Measurements from ENCODE around the gene SF3B5. TPM values are rescaled to one million over a fixed set of nuclear protein-coding genes. Genes with fewer than 3 reads are reported as not detected.

The SF3B5 gene
- polyA plus RNA-seq, 3 donors = 271 to 445 (median 355) TPM

- Histone ChIP-seq H3K27me3 (ENCODE audit: control insufficient read depth in 2 of 2, insufficient read depth in 2 of 2, low read length in 2 of 2) (no peaks in the 10 kb centered on the region), H3K4me1 (ENCODE audit: control insufficient read depth in 1 of 2, insufficient read depth in 2 of 2, low read length in 2 of 2) (peaks cover 31 to 38% of the 10 kb centered on the region in 2 donors), H3K4me2 (replicated peaks; ENCODE audit: extremely low read depth, low read length, poor library complexity, severe bottlenecking) (peak overlapping the region; percentile 89), H3K4me3 (replicated peaks in 1 of 3; ENCODE audit: low read depth in 2 of 3, low read length in 3 of 3) (peak overlapping the region; percentile 66 to 91 (median 84)), H3K27ac (ENCODE audit: low read depth in 1 of 2, low read length in 2 of 2) (peak overlapping the region; percentile 71 to 97), H3K9ac (ENCODE audit: insufficient read depth, low read length, poor library complexity, severe bottlenecking) (peak overlapping the region; percentile 99), H3K36me3 (replicated peaks in 1 of 2; ENCODE audit: control insufficient read depth in 1 of 2, insufficient read depth in 2 of 2, low read length in 2 of 2) (no peaks in the 10 kb centered on the region), H2AFZ (ENCODE audit: insufficient read depth, low read depth, low read length, poor library complexity, severe bottlenecking) (peak overlapping the region; percentile 81), H3K9me3 (replicated peaks in 1 of 2; ENCODE audit: control insufficient read depth in 1 of 2, insufficient read depth in 1 of 2, low read length in 2 of 2) (no peaks in the 10 kb centered on the region), H3K79me2 (ENCODE audit: insufficient read depth, low read length) (peaks cover 26% of the 10 kb centered on the region), H4K20me1 (ENCODE audit: insufficient read depth, low read length) (no peaks in the 10 kb centered on the region)
- intact Hi-C loops (cut with micrococcal nuclease) = no loop called here
- Mint-ChIP-seq H3K27me3 (ENCODE audit: low read depth in 3 of 3) (no peaks in the 10 kb centered on the region), H3K9me3 (peaks cover 0 to 3% (median 0%) of the 10 kb centered on the region in 7 donors), H3K4me1 (peaks cover 42% of the 10 kb centered on the region), H3K27ac (peak overlapping the region; percentile 89 to 95 (median 91)), H3K4me3 (peak overlapping the region; percentile 91 to 93), H3K36me3 (peaks cover 0 to 2% of the 10 kb centered on the region in 2 donors)
- 0% methylated on average over 72 of the region's 72 CpGs for WGBS (ENCODE audit: insufficient coverage)
- peak; percentile 90 to 93 (median 91) for DNase-seq
- TF ChIP-seq CTCF (IDR thresholded peaks at IDR 0.05) = peak; percentile 31
These were observed 31.5 kb downstream of the SF3B5 start for GRCh38 chr6:144063744-144064401.

DNA sequence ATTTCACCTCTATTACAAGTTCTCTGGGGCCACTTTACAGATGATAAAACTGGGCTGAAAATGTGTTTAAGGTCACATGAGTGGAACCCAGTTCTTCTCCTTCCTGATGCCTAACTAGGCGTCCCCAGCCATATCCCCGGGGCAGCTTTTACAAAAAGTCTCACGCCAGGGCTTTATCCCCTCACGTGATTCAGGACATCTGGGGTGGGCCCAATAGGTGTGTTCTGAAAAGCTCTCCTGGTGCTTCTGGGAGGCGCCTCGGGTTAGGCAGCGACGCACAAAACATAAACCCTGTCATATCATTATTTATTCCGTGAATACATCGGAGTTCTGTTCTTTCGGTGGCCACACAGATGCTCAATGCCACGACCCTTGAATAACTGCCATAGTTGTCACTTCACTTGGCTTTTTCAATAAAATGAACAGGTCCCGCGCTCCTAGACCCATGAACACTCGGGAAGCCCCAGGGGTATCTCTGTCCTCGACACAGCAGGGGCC is 32.1 kb downstream of the SF3B5 start:
- no peaks in the 10 kb centered on the region for H3K9me3 ChIP-seq (replicated peaks in 1 of 2; ENCODE audit: control insufficient read depth in 1 of 2, insufficient read depth in 1 of 2, low read length in 2 of 2)
- peak overlapping the region; percentile 91 to 93 for H3K4me3 Mint-ChIP-seq
- peak overlapping the region; percentile 99 for H3K9ac ChIP-seq (ENCODE audit: insufficient read depth, low read length, poor library complexity, severe bottlenecking)

More for the DNA sequence above, 32.1 kb downstream of the SF3B5 start:
- H3K4me1 Mint-ChIP-seq = peaks cover 42% of the 10 kb centered on the region
- peaks cover 31 to 38% of the 10 kb centered on the region in 2 donors for H3K4me1 ChIP-seq (ENCODE audit: control insufficient read depth in 1 of 2, insufficient read depth in 2 of 2, low read length in 2 of 2)
- no peaks in the 10 kb centered on the region for H3K36me3 ChIP-seq (replicated peaks in 1 of 2; ENCODE audit: control insufficient read depth in 1 of 2, insufficient read depth in 2 of 2, low read length in 2 of 2)
- no peaks in the 10 kb centered on the region for H3K27me3 ChIP-seq (ENCODE audit: control insufficient read depth in 2 of 2, insufficient read depth in 2 of 2, low read length in 2 of 2)
- DNase-seq = no peak
- H4K20me1 ChIP-seq (ENCODE audit: insufficient read depth, low read length) = no peaks in the 10 kb centered on the region
- peaks cover 27% of the 10 kb centered on the region for H3K79me2 ChIP-seq (ENCODE audit: insufficient read depth, low read length)
- H3K27ac ChIP-seq (ENCODE audit: low read depth in 1 of 2, low read length in 2 of 2) = peak overlapping the region; percentile 71 to 97
- intact Hi-C loops (cut with micrococcal nuclease) = no loop called here
- no peak for TF ChIP-seq CTCF (IDR thresholded peaks at IDR 0.05)
- H3K27ac Mint-ChIP-seq = peak overlapping the region; percentile 89 to 95 (median 91)
- H2AFZ ChIP-seq (ENCODE audit: insufficient read depth, low read depth, low read length, poor library complexity, severe bottlenecking) = peak overlapping the region; percentile 69
- peaks cover 0 to 2% of the 10 kb centered on the region in 2 donors for H3K36me3 Mint-ChIP-seq
- no peaks in the 10 kb centered on the region for H3K27me3 Mint-ChIP-seq (ENCODE audit: low read depth in 3 of 3)
- peaks cover 0 to 3% (median 0%) of the 10 kb centered on the region in 7 donors for H3K9me3 Mint-ChIP-seq
- H3K4me2 ChIP-seq (replicated peaks; ENCODE audit: extremely low read depth, low read length, poor library complexity, severe bottlenecking) = peak overlapping the region; percentile 89
- under 1% methylated on average over 12 of the region's 16 CpGs for WGBS (ENCODE audit: insufficient coverage)
- peak overlapping the region; percentile 66 to 91 (median 84) for H3K4me3 ChIP-seq (replicated peaks in 1 of 3; ENCODE audit: low read depth in 2 of 3, low read length in 3 of 3)

Measured in CD14-positive monocyte (primary cell).